ENCODE data around the gene TMEM109.

GRCh38 chr11:60916669-60917206 is 2.8 kb downstream of the TMEM109 start:
- TF ChIP-seq CTCF (IDR thresholded peaks at IDR 0.05) (no peak), POLR2AphosphoS5 (IDR thresholded peaks at IDR 0.05) (no peak)
